PC-9 (cell line): ENCODE results near the gene ZNF692.

Source experiments
- EZH2 ChIP-seq: fragments of 200-600 bp; sonication (generic); IDR thresholded peaks from 2 replicates; pipeline ENCODE4 v1.8.0; 2017; ENCODE audit warnings: antibody characterized with exemption, low read depth
- TF ChIP-seq, protein P1 (sequence below): fragments of 200-600 bp; sonication (generic); conservative IDR thresholded peaks from 2 replicates; pipeline ENCODE4 v1.6.1; 2017; ENCODE audit warnings: mixed run types, antibody characterized with exemption, mild to moderate bottlenecking, moderate library complexity

DNA sequence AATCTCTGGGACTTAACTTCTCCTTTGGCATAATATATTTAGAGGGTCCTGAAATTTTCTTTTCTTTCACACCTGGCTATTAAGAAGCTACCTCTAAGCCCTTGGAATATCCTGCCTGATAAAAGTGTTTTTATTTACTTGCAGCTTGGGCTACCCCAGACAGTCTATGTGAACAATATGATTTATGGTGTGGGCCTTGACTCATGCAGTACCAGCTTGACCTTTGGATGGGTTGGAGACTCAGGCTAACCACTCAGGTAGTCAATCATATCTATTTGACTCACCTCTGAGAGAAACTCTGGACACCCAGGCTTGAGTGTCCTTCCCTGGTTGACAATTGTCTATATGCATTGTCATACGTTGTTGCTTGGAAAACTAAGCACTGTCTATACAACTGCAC, 33.7 kb upstream of the ZNF692 start:
- TF ChIP-seq, protein P1, sequence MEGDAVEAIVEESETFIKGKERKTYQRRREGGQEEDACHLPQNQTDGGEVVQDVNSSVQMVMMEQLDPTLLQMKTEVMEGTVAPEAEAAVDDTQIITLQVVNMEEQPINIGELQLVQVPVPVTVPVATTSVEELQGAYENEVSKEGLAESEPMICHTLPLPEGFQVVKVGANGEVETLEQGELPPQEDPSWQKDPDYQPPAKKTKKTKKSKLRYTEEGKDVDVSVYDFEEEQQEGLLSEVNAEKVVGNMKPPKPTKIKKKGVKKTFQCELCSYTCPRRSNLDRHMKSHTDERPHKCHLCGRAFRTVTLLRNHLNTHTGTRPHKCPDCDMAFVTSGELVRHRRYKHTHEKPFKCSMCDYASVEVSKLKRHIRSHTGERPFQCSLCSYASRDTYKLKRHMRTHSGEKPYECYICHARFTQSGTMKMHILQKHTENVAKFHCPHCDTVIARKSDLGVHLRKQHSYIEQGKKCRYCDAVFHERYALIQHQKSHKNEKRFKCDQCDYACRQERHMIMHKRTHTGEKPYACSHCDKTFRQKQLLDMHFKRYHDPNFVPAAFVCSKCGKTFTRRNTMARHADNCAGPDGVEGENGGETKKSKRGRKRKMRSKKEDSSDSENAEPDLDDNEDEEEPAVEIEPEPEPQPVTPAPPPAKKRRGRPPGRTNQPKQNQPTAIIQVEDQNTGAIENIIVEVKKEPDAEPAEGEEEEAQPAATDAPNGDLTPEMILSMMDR, result no peak
- no peak for TF ChIP-seq EZH2
